Large intestine (tissue), 12 donors: ENCODE data around the gene SHISA7. TPM values are rescaled to one million over a fixed set of nuclear protein-coding genes. Genes with fewer than 3 reads are reported as not detected.

Experiments used
- DNase-seq, 2 donors: peaks; one replicate each; pipeline versions ENCODE4 v3.0.0 to v3.0.0-alpha.2; 2013
- H3K27ac ChIP-seq: one replicate; pipeline ENCODE4 v1.5.1; 2013; ENCODE audit warnings: low read length
- H3K27me3 ChIP-seq: 2 replicates; pipeline ENCODE4 v1.6.1; 2013; ENCODE audit warnings: low read length; ENCODE audit not compliant: control insufficient read depth, insufficient read depth
- H3K36me3 ChIP-seq: 2 replicates; pipeline ENCODE4 v1.6.1; 2013; ENCODE audit warnings: low read length; ENCODE audit not compliant: control insufficient read depth, insufficient read depth
- H3K4me1 ChIP-seq: one replicate; pipeline ENCODE4 v1.6.1; 2013; ENCODE audit warnings: low read length; ENCODE audit not compliant: control insufficient read depth, insufficient read depth
- H3K4me3 ChIP-seq: one replicate; pipeline ENCODE4 v1.5.1; 2013; ENCODE audit warnings: low read length
- H3K9me3 ChIP-seq: one replicate; pipeline ENCODE4 v1.6.1; 2013; ENCODE audit warnings: mild to moderate bottlenecking, low read depth, low read length, moderate library complexity; ENCODE audit not compliant: control insufficient read depth
- WGBS: methylation state at CpG from one replicate; pipeline ENCODE4 v1.1.5; 2013; ENCODE audit warnings: low lambda C conversion rate; ENCODE audit not compliant: insufficient coverage; 5-methylcytosine and 5-hydroxymethylcytosine counted together
- long read RNA-seq, 11 donors: transcript quantifications; one replicate each; lab custom pipeline, GENCODE V29; 2026
- polyA plus RNA-seq: library from polyadenylated mRNA; unstranded; fragments of 120-200 nt; gene quantifications from one replicate; pipeline ENCODE4 v1.2.1, GENCODE V29; 2013

The SHISA7 gene
- 1.1 TPM for polyA plus RNA-seq
- long read RNA-seq, donor 1 = 0 reads
- long read RNA-seq, donor 2 = 0 reads
- long read RNA-seq, donor 3 = 0 reads
- long read RNA-seq, donor 4 = 0 reads
- long read RNA-seq, donor 5 = 0 reads
- long read RNA-seq, donor 6 = 0 reads
- long read RNA-seq, donor 7 = 0 reads
- long read RNA-seq, donor 8 = 0 reads
- long read RNA-seq, donor 9 = 0 reads
- long read RNA-seq, donor 10 = 0 reads
- long read RNA-seq, donor 11 = 0 reads

DNA sequence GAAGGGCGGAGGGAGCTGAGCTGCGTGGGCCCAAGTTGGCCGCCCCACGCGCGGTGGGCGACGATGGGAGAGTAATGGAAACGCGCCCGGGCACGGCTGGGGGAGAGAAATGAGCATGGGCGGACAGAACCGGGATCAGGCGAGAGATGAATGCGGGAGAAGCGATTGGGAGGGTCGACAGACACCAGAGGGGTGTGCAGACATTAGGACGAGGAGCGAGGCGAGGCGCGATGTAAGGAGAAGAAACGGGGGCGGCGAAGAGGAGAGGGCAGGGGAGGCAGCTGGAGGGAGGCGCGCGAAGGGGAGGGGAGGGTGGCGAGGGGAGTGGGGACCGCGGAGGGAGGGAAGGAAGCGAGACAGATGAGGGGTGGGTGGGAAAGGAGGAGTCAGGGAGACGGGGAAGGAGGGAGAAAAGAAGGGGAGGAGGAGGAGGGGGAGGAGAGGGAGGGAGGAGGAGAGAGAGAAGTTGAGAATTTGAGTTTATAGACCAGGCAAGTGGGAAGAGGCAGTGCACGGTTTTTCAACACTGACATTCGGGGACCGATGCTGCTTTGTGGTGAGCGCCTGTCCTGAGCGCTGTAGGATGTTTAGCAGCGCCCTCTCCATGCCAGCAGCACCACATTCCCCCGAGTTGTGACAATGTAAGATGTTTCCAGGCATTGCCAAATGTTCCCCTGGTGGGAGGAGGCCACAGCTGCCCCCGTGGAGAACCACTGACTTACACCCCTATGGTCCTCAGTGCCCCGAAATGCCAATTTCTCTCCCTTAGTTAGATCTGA lies at the start of gene SHISA7:
Gene SHISA7, minus strand, starts transcription at position 256 of the 779 bp plus-strand sequence. CDS start 437 bp downstream, outside the sequence.
- Histone ChIP-seq H3K27me3 (peaks cover 86% of the 10 kb centered on the region), H3K27ac (no peak within 1 kb of the TSS), H3K4me1 (peaks cover 4% of the 10 kb centered on the region), H3K9me3 (peaks cover 9% of the 10 kb centered on the region), H3K4me3 (no peak within 1 kb of the TSS), H3K36me3 (no peaks in the 10 kb centered on the region)
- no CpG with 5 or more reads among the region's 43 CpGs for WGBS
- no peak for DNase-seq

DNA sequence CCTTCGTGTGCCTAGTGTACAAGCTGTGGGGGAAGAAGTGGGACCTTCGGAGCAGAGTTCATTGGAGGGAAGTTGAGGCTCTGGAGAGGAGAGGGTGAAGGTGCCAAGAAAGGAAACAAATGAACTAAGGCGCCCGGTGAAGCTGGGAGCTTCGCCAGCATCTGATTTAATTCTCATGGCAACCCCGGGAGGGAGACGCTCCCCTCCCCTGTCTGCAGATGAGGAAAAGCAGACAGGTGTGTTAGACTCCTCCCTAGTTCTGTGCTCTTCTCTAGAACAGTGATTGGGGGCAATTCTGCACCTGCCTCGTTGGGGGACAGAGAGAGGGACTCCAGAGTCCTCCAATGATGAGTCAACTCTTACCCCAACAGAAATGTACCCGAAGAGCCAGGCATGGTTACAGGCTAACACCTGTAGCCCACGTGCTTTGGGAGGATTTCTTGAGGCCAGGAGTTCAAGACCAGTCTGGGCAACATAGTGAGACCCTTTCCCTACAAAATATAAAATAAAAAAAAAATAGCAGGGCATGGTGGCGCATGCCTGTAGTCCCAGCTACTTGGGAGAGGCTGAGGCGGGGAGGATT lies 49.4 kb upstream of the SHISA7 start:
- H3K27ac ChIP-seq = no peak overlapping the region
- peaks cover 6% of the 10 kb centered on the region for H3K4me1 ChIP-seq
- H3K27me3 ChIP-seq = peaks cover 63% of the 10 kb centered on the region
- no peaks in the 10 kb centered on the region for H3K36me3 ChIP-seq
- DNase-seq = no peak
- WGBS = no CpG with 5 or more reads among the region's 12 CpGs
- peaks cover 3% of the 10 kb centered on the region for H3K9me3 ChIP-seq
- no peak overlapping the region for H3K4me3 ChIP-seq

DNA sequence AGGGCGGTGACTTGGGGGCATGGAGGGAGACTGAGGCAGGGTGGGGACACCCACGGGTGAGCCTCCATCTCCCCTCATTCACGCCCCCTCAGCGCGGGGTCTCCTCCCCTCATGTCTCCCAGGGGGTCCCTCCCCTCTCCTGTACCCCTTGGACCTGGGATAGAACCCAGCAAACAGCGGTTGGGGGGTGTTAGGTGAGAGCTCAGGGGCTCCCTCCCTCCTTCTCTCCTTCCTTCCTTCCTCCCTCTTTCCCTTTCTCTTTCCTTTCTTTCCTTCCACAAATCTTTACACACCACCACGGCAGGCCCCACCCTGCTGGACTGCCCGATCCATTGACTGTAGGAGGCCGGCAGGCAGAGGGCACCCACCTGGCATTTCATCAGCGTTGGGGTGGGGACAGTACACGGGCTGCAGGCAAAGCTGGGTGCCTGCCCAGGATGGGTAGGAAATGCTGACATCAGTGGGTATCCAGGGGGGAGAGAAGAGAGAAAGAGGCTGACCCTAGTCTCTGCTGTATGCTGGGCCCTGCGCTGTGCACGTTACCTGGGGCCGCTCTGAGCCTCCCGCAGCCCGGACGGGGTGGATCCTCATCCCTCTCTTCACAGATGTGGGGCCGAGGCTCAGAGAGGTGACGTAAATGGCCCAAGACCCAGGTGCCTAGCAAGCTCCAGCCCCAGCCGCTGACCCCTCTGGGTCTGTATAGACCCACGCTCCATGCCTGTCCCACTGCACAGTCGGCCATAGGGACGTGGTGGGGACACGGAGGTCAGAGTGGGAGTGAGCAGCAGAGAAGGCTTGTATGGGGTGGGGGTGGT lies 48.7 kb upstream of the SHISA7 start:
- peaks cover 3% of the 10 kb centered on the region for H3K9me3 ChIP-seq
- WGBS = no CpG with 5 or more reads among the region's 24 CpGs
- no peak overlapping the region for H3K4me3 ChIP-seq
- H3K27ac ChIP-seq = no peak overlapping the region
- no peak for DNase-seq
- H3K27me3 ChIP-seq = peaks cover 63% of the 10 kb centered on the region
- H3K36me3 ChIP-seq = no peaks in the 10 kb centered on the region
- peaks cover 6% of the 10 kb centered on the region for H3K4me1 ChIP-seq

- Histone ChIP-seq H3K36me3 (no peaks in the 10 kb centered on the region), H3K4me3 (no peak overlapping the region), H3K9me3 (peaks cover 3% of the 10 kb centered on the region), H3K27ac (no peak overlapping the region), H3K27me3 (peaks cover 63% of the 10 kb centered on the region), H3K4me1 (peaks cover 6% of the 10 kb centered on the region)
- 80% methylated on average over 4 of the region's 52 CpGs for WGBS
- no peak for DNase-seq
These were observed 47.7 kb upstream of the SHISA7 start for GRCh38 chr19:55490478-55491432.

DNA sequence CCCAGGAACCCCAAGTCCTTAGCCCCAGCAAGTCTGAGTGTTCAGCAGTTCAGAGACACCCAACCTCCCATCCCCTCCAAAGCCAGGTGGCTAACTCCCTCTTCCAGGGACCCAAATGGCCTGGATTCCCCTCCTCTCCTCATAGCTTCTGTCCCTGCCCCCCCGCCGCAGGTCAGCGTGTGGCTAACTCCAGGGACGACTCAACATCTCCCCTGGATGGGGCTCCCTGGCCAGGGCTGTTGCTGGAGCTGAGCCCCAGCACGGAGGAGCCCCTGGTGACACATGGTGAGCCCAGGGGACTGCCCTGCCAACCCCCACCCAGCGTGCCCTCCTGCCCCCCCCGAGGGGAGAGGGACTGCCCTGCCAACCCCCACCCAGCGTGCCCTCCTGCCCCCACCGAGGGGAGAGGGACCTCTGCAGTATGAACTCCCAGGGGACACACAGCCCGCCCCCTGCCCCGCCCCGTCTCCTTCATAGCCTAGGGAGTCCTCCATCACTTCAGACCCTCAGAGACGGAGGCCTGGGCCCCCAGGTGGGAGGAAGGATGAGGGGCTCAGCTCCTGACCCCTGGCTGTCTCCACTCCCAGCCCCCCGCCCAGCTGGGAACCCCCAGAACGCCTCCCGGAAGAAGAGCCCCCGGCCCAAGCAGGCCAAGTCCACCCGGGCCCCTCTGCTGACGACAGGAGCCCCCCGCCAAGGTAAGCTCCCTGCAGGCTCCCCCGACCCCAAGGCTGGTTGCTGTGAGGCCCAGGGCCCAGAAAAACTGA lies 46.8 kb upstream of the SHISA7 start:
- Histone ChIP-seq H3K27ac (no peak overlapping the region), H3K9me3 (peaks cover 3% of the 10 kb centered on the region), H3K4me1 (peaks cover 6% of the 10 kb centered on the region), H3K36me3 (no peaks in the 10 kb centered on the region), H3K4me3 (no peak overlapping the region), H3K27me3 (peaks cover 64% of the 10 kb centered on the region)
- WGBS = no CpG with 5 or more reads among the region's 21 CpGs
- no peak for DNase-seq

- Histone ChIP-seq H3K4me3 (no peak overlapping the region), H3K27me3 (peaks cover 57% of the 10 kb centered on the region), H3K4me1 (peaks cover 12% of the 10 kb centered on the region), H3K9me3 (peaks cover 3% of the 10 kb centered on the region), H3K36me3 (no peaks in the 10 kb centered on the region), H3K27ac (no peak overlapping the region)
- DNase-seq = no peak
- WGBS = no CpG with 5 or more reads among the region's 36 CpGs
These were observed 46.0 kb upstream of the SHISA7 start for GRCh38 chr19:55488986-55489710.

DNA sequence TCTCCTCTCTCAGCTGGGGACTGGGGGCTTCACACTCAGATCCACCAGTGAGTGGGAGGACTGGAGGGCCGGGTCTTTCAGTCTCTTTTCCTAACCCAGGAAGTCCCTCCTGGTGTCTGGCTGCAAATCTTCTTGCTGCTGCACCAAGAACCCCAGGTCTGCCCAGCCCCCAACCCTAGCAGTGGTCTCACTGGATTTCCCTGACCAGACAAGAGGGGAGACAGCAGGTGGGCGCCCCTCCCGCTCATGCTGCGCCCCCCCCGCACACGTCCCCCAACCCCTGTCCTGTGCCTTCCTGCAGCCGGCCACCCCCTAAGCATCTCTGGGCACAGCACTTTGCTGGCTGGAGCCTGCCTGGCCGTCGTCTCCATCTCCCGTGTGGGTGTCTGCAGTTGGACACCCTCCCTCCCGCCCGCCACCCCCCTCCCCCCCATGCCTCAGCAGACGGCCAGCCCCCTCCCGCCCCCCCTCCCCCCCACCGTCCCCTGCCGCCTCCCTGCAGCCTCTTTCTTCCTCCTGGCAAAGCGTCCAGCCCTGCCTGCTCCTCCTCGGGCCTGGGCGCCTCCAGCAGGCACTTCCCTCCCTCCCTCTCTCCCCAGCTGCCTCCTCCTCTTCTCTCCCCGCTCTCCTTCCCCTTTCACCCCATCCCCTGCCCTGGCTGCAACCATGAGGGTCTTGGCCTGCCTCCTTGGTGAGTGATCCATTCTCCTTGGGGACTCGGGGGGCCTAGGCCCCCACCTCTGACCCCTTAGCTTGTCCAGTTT lies 45.0 kb upstream of the SHISA7 start, which contains the start of gene SSC5D:
Gene SSC5D, plus strand, starts transcription at position 513 of the 764 bp plus-strand sequence. Its CDS starts 154 bp downstream, at position 667.
- no peak for DNase-seq
- H3K27ac ChIP-seq = peak within 1 kb of the TSS; percentile 59
- H3K36me3 ChIP-seq = no peaks in the 10 kb centered on the region
- H3K9me3 ChIP-seq = peaks cover 3% of the 10 kb centered on the region
- peaks cover 12% of the 10 kb centered on the region for H3K4me1 ChIP-seq
- peaks cover 52% of the 10 kb centered on the region for H3K27me3 ChIP-seq
- WGBS = no CpG with 5 or more reads among the region's 21 CpGs
- no peak within 1 kb of the TSS for H3K4me3 ChIP-seq
